ENCODE results near the gene AGPAT4.

- TF ChIP-seq CTCF (optimal IDR thresholded peaks at IDR 0.05 in 1 of 3, IDR thresholded peaks at IDR 0.05 in 1 of 3, conservative IDR thresholded peaks at IDR 0.05 in 1 of 3; ENCODE audit: extremely low read depth in 1 of 3, insufficient read depth in 2 of 3, low read length in 3 of 3): no peak
- no peak for TF ChIP-seq EZH2 (IDR thresholded peaks at IDR 0.05; ENCODE audit: low read length)
Observed at GRCh38 chr6:161091151-161091550, 182.7 kb downstream of the AGPAT4 start.
